Endothelial cell (in vitro differentiated cells): ENCODE data around the gene SETDB2. TPM values are rescaled to one million over a fixed set of nuclear protein-coding genes. Genes with fewer than 3 reads are reported as not detected.

Experiments
- DNase-seq: peaks from one replicate; pipeline ENCODE4 v3.0.0; 2021; ENCODE audit warnings: low spot score
- H3K27ac Mint-ChIP-seq: one replicate; pipeline ENCODE4 v1.8.0; 2021; ENCODE audit warnings: mixed read lengths, inconsistent platforms; ENCODE audit not compliant: unreplicated experiment
- H3K27me3 Mint-ChIP-seq: one replicate; pipeline ENCODE4 v1.8.0; 2021; ENCODE audit warnings: mild to moderate bottlenecking, moderate library complexity, mixed read lengths, inconsistent platforms; ENCODE audit not compliant: unreplicated experiment
- H3K36me3 Mint-ChIP-seq: one replicate; pipeline ENCODE4 v1.8.0; 2021; ENCODE audit warnings: mild to moderate bottlenecking, low read depth, mixed read lengths, inconsistent platforms; ENCODE audit not compliant: unreplicated experiment
- H3K4me1 Mint-ChIP-seq: one replicate; pipeline ENCODE4 v1.8.0; 2021; ENCODE audit warnings: mild to moderate bottlenecking, mixed read lengths, inconsistent platforms; ENCODE audit not compliant: unreplicated experiment
- H3K4me3 Mint-ChIP-seq: one replicate; pipeline ENCODE4 v1.8.0; 2021; ENCODE audit warnings: mild to moderate bottlenecking, mixed read lengths, inconsistent platforms; ENCODE audit not compliant: unreplicated experiment
- H3K9me3 Mint-ChIP-seq: one replicate; pipeline ENCODE4 v1.8.0; 2021; ENCODE audit warnings: mixed read lengths, inconsistent platforms; ENCODE audit not compliant: unreplicated experiment
- total RNA-seq: library from RNA; stranded (reverse); fragmentation: NEBNext Ultra II Directional; extraction: Animal tissue kit (Norgen Biotek cat#: 25700); gene quantifications from one replicate; pipeline ENCODE4 v1.2.1, GENCODE V29; 2021; ENCODE audit not compliant: unreplicated experiment
- TF ChIP-seq, protein P1 (sequence below): fragments of 200-600 bp; sonication (generic); IDR thresholded peaks from one replicate; pipeline ENCODE4 v1.5.0; 2021; ENCODE audit warnings: antibody characterized with exemption; ENCODE audit not compliant: unreplicated experiment

Gene SETDB2
- total RNA-seq, 1 donor from 2014 or later: 8.9 TPM

DNA sequence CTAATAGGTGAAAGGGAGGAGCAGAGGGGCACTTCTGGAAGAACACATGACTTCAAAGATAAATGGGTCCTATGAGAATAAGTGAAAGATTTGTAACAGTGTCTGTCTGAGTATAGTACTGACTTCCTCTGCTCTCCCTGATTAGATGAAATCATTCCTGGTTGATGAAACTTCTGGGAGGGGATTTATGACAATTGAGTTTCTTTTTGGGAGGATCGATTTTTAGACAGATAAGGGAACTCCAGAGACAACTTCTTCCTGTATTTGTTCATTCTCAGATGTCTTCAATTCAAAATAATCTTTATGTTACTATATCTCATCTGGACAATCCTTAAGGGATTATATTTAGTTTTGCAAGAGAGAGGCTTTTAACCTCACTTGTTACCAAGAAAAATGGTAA lies 20.0 kb downstream of the SETDB2 start:
- Mint-ChIP-seq H3K27me3 (no peaks in the 10 kb centered on the region), H3K27ac (no peak overlapping the region), H3K4me1 (no peaks in the 10 kb centered on the region), H3K36me3 (peaks cover 36% of the 10 kb centered on the region), H3K9me3 (peaks cover 5% of the 10 kb centered on the region), H3K4me3 (peak overlapping the region; percentile 71)
- no peak for DNase-seq
- TF ChIP-seq, protein P1, sequence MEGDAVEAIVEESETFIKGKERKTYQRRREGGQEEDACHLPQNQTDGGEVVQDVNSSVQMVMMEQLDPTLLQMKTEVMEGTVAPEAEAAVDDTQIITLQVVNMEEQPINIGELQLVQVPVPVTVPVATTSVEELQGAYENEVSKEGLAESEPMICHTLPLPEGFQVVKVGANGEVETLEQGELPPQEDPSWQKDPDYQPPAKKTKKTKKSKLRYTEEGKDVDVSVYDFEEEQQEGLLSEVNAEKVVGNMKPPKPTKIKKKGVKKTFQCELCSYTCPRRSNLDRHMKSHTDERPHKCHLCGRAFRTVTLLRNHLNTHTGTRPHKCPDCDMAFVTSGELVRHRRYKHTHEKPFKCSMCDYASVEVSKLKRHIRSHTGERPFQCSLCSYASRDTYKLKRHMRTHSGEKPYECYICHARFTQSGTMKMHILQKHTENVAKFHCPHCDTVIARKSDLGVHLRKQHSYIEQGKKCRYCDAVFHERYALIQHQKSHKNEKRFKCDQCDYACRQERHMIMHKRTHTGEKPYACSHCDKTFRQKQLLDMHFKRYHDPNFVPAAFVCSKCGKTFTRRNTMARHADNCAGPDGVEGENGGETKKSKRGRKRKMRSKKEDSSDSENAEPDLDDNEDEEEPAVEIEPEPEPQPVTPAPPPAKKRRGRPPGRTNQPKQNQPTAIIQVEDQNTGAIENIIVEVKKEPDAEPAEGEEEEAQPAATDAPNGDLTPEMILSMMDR: no peak

DNA sequence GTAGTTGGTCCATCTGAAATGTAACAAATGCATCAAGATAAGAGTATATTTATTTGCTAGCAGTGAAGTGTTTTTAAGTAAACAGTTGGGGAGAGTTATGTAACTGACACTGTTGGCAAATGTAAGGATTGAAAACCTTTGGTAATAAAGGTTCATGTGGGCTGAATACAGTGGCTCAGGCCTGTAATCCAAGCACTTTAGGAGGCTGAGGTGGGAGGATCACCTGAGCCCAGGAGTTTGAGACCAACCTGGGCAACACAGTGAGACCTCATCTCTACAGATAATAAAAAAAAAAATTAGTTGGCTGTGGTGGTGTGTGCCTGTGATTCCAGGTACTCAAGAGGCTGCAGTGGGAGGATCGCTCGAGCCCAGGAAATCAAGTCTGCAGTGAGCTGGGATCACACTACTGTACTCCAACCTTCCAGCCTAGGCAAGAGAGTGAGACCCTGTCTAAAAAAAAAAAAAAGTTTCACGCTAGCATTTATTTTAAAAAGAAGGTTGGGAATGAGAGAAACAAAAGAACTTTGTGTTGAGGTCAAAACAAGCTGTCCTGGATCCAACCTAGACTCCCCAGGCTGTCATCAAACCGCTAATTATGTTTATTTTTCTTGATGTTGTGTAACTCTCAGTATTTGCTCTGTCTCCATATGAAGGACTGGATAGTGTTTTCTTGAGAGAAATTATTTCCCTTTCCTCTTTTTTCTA lies 20.7 kb downstream of the SETDB2 start:
- TF ChIP-seq, protein P1: no peak
- H3K27ac Mint-ChIP-seq: no peak overlapping the region
- no peak for DNase-seq
- peaks cover 5% of the 10 kb centered on the region for H3K9me3 Mint-ChIP-seq
- peaks cover 36% of the 10 kb centered on the region for H3K36me3 Mint-ChIP-seq
- H3K4me3 Mint-ChIP-seq: no peak overlapping the region
- no peaks in the 10 kb centered on the region for H3K27me3 Mint-ChIP-seq
- no peaks in the 10 kb centered on the region for H3K4me1 Mint-ChIP-seq

DNA sequence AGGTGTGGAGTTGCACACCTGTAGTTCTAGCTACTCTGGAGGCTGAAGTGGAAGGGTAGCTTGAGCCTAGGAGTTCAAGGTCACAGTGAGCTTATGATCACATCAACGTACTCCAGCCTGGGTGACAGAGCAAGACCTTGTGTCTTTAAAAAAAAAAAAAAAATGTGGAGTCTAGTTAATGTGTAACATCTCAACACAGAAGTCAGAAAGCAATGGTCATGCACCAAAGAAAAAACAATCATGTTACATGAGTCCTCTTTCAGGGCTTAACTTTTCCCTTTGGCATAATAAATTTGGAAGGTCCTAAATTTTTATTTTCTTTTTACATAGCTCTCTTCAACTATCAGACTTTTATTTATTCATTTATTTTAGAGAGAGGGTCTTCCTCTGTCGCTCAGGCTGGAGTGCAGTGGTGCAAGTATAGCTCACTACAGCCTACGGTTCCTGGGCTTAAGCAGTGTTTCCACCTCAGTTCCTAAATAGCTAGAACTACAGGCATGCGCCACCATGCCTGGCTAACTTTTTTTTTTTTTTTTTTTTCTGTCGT lies 22.3 kb downstream of the SETDB2 start:
- H3K27ac Mint-ChIP-seq: no peak overlapping the region
- H3K4me1 Mint-ChIP-seq: no peaks in the 10 kb centered on the region
- TF ChIP-seq, protein P1: no peak
- H3K27me3 Mint-ChIP-seq: no peaks in the 10 kb centered on the region
- DNase-seq: no peak
- H3K4me3 Mint-ChIP-seq: no peak overlapping the region
- H3K36me3 Mint-ChIP-seq: peaks cover 32% of the 10 kb centered on the region
- peaks cover 5% of the 10 kb centered on the region for H3K9me3 Mint-ChIP-seq

DNA sequence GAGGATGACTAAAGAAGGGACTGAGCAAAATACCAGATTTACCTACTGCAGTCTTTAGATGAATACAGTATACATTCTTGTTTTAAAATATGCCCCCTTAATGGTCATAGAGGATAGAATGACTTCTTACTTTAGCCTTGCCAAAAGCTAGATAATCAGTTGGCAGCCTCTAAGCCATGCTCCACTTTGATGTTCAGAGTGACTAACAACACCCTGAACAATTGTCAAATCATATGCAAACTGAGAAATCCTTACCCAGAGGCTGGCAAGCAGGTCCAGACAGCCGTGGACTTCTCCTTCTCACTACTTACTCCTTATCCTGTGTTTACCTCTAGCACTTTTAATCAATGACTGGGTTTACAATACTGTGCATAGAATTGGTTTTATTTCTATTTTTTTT lies 28.1 kb downstream of the SETDB2 start:
- TF ChIP-seq, protein P1: no peak
- Mint-ChIP-seq H3K27ac (no peak overlapping the region), H3K9me3 (no peaks in the 10 kb centered on the region), H3K27me3 (no peaks in the 10 kb centered on the region), H3K4me1 (no peaks in the 10 kb centered on the region), H3K36me3 (no peaks in the 10 kb centered on the region), H3K4me3 (no peak overlapping the region)
- DNase-seq: no peak

DNA sequence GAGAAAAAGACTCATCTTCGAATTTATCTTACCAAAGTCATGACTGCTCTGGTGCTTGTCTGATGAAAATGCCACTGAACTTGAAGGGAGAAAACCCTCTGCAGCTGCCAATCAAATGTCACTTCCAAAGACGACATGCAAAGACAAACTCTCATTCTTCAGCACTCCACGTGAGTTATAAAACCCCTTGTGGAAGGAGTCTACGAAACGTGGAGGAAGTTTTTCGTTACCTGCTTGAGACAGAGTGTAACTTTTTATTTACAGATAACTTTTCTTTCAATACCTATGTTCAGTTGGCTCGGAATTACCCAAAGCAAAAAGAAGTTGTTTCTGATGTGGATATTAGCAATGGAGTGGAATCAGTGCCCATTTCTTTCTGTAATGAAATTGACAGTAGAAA lies 32.5 kb downstream of the SETDB2 start:
- TF ChIP-seq, protein P1: no peak
- H3K27me3 Mint-ChIP-seq: no peaks in the 10 kb centered on the region
- DNase-seq: no peak
- H3K4me1 Mint-ChIP-seq: no peaks in the 10 kb centered on the region
- H3K4me3 Mint-ChIP-seq: no peak overlapping the region
- H3K27ac Mint-ChIP-seq: no peak overlapping the region
- no peaks in the 10 kb centered on the region for H3K9me3 Mint-ChIP-seq
- H3K36me3 Mint-ChIP-seq: no peaks in the 10 kb centered on the region
